ENCODE measurements around the gene DCST2.

Gene DCST2

GRCh38 chr1:154973344-154974101 lies 60.1 kb downstream of the DCST2 start:
- no peak for DNase-seq

DNA sequence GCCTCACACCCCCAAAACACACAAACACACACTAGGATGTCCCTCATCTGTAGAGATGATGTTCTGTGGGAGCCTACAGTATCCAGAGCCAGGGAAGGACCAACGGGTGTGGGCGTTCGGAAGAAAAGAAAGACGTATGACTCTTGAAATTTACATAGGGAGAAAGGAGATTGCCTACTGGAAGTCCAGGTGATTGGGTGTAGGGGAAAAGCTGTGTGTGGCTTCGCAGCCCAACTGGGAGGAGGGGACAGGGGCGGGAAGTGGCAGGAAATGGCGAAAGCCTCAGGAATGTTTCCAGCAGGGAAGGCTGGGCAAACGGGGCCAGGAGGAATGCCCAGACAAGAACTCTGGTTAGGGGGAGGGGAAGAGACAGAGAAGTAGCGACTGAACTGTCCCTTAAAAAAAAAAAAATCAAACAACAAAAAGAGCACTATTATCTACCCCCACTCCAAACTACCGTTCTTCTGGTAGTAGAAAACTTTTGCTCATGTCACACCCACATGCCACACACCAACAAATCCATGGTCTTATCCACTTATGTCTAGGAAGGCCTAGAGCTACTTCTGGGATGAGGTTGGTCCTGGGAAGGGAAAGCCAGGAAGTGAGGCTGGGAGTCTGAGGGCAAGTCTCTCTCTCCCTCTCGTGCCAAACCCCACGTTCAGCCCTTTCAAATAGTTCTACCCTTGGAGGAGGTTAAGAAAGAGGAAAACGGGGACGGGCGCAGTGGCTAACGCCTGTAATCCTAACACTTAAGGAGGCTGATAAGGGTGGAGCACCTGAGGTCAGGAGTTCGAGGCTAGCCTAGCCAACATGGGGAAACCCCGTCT lies 60.9 kb downstream of the DCST2 start:
- no peak for DNase-seq

DNA sequence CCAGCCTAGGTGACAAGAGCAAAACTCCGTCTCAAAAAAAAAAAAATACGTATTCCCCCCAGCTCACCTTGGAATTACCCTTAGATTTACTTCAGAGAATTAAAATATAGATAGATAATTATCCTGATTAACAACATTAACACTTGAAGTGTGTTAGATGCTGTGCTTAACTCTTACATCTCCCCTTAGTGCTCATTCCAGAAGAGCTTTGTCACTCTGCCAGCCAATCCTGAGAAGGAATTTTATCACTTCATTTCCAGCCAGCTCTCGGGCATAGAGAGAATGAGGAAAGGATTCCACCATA lies 61.4 kb downstream of the DCST2 start:
- no peak for DNase-seq

DNA sequence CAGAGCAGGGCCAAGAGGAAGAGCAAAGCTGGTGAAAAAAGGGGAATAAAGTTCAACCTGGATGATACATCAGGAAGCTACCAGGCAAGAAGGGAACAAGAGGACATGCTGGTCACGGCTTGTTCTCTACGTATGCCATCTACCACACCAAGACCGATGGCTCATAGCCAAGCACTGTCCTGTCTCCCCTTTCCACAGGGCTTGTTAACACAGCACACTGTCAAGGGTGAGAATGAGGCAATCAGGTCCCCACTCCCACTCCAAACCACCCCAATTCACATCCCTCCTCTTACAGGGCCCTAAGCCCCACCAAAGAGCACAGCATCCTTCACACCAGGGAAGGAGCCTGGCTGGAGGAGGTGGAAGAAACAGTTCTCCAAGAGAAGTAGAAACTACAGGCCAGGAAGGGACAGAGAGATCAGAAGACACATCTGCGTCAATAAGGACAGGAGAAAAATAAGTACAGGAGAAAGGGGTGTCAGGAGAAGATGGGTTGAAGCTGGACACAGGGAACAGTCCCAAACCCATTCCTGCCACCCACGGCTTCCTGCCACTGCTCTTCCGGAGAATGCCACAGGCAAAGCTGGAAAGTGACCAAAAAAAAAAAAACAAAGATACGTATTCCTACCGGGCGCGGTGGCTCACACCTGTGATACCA lies 62.1 kb downstream of the DCST2 start:
- no peak for DNase-seq

DNA sequence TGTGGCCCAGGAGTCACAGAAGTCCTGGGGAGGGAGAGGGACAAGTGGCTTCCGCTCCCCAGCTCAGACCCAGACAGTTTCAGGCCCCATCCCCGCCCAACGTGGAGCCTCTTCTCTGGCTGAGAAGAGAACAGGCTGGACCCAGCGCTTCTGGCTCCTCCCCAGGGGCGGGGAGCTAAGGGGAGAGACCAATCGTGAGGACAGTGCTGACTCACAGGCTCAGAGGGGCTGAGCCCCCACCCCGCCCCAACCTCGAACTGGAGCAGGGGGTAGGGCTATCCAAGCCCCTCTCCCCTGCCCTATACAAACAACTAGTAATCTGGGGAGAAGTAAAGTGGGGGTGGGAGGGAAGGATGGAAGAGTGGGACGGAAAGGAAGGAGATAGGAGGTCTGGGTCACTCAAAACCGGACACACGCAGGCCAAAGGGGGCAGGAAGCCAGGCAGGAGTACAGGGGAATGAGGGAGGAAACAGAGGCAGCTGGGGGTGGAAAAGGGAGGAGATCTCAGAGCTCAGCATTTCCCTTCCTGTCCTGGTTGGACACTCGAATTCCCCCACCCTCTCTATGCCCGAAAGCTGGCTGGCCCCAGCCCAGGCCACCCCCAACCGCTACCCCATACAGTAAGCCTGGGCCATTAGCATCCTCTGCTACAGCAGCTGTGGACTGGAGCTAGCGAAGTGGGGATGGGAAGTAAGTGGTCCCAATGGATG lies 62.8 kb downstream of the DCST2 start, which contains the start of gene SHC1:
TSS of gene SHC1 (minus strand) at position 117 of the 710 bp plus-strand sequence. CDS start 221 bp downstream, outside the sequence.
- DNase-seq = no peak

DNA sequence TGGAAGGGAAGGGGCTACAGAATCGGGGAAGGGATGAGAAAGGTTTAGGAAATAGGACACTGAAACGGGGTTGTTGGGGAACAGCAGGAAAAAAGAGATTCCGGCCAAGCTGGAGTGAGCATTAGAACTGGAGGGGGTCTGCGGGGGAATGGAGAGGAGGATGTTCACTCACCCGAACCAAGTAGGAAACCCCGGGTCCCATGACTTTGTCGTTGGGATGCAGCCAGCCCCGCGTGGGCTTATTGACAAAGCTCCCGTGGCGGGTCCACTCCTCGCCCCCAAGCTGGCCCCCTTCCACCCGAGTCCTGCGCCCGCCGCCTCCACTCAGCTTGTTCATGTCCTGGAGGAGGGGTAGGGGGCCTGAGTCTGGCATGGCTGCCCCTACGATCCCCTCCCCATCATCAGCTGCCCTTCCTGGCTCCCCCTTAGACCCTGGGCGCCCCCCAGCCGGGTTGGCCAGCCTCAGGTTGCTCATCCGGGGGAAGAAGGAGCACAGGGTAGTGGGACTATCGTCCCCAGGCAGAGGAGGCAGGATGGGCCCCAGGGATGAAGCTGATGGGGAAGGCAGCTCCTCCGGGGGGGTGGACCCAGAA lies 63.6 kb downstream of the DCST2 start:
- no peak for DNase-seq

DNA sequence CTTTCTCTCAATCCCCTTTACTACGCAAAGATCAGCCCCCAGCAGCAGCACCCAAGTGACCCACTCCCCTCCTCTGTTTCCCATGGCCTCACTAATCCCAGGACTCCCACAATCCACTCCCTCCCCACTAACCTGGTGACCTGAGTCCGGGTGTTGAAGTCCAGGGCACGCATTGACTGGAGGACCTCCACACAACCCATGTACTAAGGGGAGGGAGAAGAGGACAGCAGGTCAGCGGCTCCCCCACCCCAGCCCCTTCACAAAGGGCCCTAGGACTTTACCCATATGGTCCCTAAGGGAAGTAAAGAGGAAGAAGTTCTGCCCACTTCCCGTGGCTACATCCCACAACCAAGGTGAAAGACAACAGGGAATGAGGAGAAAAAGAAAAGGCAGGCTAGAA lies 64.3 kb downstream of the DCST2 start:
- DNase-seq = no peak

- DNase-seq = no peak
Measured at GRCh38 chr1:154968731-154969130, 64.8 kb downstream of the DCST2 start.
